Activated CD4-positive, alpha-beta T cell treated with anti-CD3 and anti-CD28 coated beads, Interleukin-2, amount 50 U/mL, for 1 hour (primary cell): ENCODE results near the gene ADAMTS5.

Experiments
- DNase-seq: peaks from one replicate; pipeline ENCODE4 v3.0.0-alpha.2; 2020

ADAMTS5 gene

DNA sequence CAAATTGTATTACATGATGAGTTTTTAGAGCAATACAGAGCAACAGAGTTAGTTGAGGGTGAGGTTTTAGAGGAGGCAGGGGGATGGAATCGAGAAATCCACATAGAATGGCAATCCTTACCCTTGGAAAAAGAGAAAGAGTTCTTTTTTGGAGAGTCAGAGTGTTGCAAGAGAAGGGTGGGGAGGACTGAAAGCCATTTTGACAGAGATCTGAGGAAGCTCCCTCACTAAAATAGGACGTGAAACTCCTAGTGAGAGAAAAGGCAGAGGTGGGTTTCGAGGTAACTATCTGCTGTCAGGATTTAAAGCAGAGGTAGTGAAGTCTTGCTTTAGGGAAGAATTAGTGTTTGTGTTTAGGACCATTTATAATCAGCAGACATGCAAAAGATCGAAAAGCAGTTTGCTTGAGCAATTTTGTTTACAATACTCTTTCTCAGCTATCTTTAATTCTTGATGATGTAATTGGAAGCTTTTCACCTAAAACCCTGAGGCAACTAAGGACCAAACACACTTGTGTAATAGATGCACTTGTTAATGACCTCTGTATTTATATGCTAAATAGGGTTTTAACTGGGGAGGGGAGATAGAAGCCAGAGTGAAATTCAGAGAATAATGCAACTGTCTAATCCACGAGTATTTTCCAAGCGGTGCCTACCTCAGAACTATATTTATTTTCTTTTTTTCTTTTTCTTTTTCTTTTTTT lies 20.0 kb downstream of the ADAMTS5 start:
- DNase-seq: no peak

- no peak for DNase-seq
These were observed 20.8 kb downstream of the ADAMTS5 start for GRCh38 chr21:26945916-26946675.

DNA sequence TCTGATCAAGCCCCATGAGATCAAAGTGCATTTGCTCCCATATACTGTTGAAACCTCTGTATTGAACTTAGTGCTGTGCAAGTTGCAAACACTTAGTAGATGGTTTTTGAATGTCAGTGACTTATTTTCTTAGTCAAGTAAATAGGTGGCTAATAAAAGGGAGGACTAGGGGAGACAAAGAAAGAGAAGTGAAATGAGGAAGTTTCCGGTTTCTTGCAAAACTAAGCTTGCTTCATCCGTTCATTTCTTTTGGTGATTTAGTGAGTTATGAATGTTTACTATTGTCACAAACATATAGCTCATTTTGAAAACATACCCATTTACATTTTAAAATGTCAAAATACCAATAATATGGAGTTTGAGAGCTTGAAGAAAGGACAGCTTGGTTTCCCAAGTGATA lies 23.0 kb downstream of the ADAMTS5 start:
- no peak for DNase-seq

DNA sequence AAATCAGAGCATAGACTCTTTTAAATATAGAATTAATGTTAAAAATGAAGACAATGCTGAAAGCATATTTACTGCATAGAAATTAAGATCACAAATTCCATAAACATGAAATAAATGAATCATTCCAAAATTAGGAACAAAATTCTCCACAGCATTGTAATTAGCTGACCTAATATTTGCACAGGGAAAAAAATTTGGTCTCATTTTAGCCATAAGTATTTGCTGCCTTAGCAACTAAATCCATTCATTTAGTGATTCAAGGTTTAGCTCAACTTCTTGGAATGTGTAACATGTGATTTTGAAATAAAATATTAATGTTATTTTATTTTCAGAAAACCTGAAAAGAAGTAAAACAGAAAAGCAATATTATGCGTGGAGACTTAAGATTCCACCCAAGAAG lies 25.5 kb downstream of the ADAMTS5 start:
- DNase-seq: no peak

DNA sequence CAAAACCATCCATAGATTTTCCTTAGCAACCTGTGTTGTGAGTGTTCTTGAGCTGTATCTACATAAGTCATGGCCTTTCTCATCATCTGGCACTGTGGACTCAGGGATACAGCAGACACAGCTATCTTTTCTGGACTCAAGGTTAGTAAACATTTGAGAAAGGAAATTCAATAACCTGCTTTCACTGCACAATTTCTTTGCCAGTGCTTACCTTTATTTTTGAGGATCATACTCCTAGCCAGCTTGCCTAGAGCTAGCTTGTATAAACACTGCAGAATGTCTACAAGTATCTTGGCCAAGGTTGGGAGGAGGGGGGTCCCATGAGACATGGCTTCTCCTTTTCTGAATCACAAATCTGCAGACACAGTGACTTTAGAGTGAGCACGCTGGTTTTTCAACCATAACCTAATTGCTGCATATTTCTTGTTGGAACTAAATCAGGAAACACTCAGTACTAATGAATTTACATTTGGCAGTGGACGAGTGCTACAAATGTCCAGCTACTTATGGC lies 27.2 kb downstream of the ADAMTS5 start:
- DNase-seq: no peak

DNA sequence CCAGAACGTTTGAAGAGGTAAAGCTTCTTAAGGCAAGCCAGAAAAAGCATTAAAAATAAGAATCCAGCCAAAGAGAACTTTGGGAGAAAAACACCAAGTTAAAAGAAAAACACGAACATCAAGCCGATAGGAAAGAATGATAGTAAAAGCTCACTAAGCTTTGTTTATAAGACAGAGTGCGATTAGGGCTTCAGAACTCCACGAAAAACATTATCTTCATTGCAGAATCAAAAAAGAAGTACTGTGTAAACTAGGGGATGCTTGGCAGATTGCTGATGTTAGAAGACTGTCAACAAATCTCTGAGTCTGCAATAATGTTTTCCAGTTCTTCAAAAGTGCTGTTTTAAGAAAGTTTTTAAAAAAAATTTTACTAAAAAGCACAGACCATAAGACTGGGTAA lies 30.2 kb downstream of the ADAMTS5 start:
- no peak for DNase-seq

- DNase-seq: no peak
These were observed 30.9 kb downstream of the ADAMTS5 start for GRCh38 chr21:26935977-26936376.

DNA sequence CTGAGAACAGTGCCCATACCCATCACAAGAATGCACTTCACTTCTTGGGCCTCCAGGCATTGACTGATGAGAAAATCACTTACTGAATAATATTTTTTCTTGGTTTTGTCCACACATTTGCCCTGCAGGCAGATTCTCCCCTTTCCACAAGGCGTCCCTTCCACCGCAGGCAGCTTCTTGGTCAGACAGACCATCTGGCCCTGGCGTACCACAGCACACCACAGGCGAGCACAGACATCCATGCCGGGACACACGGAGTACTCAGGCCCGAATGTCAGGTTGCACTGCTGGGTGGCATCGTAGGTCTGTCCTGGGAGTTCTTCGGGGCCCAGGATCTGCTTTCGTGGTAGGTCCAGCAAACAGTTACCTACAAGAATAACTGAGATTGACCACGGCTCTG lies 32.5 kb downstream of the ADAMTS5 start:
- no peak for DNase-seq

GRCh38 chr21:26933448-26933847 lies 33.4 kb downstream of the ADAMTS5 start:
- DNase-seq: no peak

DNA sequence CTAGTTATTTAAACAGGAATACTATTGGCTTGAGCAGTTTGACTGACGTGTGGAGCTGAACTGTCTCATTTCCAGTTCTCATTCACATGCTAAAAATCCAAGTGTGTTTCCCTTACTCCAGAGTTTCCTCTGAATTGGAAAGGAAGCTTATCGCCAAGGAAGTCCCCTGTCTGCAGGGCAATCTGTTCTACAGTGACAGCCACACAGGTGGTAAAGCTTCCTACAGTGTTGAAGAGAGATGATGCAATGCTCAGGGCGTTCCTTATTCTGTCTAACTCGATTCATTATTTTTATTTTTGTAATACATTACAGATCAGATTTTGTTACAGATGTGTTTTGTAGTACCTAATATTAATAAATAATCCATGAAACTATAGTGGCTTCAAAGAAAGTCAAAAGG lies 41.3 kb downstream of the ADAMTS5 start:
- DNase-seq: no peak

DNA sequence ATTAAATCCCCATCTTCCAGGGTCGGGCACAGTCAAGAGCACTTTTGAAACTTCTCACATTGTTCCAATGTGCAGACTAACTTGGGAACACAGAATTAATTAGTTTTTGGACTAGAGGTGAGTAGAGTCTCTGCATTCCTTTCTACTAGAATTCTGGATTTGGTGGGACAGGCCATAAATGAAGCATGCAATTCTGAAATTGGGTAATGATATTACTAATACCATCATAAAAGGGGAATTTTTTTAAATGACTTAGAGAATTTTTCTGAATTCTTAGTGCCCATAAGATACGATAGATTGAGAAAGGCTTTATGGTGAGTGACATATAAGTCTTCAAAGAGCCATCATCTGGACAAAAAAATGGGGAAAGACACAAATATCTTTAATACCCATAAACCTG lies 41.8 kb downstream of the ADAMTS5 start:
- no peak for DNase-seq

- no peak for DNase-seq
These were observed 42.9 kb downstream of the ADAMTS5 start for GRCh38 chr21:26923986-26924385.

GRCh38 chr21:26920055-26920454 lies 46.8 kb downstream of the ADAMTS5 start:
- no peak for DNase-seq

- DNase-seq: no peak
These were observed 48.4 kb downstream of the ADAMTS5 start for GRCh38 chr21:26918323-26919079.

DNA sequence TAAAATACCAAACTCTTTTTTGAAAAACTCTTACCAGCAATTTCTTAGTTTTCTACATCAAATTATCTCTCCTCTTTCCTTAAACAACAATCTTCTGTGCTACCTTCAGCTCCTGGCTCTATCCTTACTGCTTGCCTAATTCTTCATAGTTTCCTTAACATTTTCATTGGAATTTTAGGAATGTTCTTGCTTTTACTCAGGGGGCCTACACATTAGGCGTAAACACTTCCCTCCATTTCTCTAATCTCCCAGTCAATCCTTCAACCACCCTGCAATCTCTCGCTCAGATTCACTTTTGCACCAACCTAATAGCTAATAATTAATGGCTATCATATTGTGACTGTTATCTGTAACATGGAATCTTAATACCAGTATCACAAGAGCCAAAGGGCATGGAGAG lies 50.1 kb downstream of the ADAMTS5 start:
- no peak for DNase-seq

- DNase-seq: no peak
These were observed 52.3 kb downstream of the ADAMTS5 start for GRCh38 chr21:26914557-26914956.

GRCh38 chr21:26912466-26912865 lies 54.4 kb downstream of the ADAMTS5 start:
- DNase-seq: no peak

- no peak for DNase-seq
These were observed 56.9 kb downstream of the ADAMTS5 start for GRCh38 chr21:26909972-26910371.

GRCh38 chr21:26900980-26901379 lies 65.9 kb downstream of the ADAMTS5 start:
- no peak for DNase-seq

GRCh38 chr21:26892151-26892550 lies 74.7 kb downstream of the ADAMTS5 start:
- no peak for DNase-seq

DNA sequence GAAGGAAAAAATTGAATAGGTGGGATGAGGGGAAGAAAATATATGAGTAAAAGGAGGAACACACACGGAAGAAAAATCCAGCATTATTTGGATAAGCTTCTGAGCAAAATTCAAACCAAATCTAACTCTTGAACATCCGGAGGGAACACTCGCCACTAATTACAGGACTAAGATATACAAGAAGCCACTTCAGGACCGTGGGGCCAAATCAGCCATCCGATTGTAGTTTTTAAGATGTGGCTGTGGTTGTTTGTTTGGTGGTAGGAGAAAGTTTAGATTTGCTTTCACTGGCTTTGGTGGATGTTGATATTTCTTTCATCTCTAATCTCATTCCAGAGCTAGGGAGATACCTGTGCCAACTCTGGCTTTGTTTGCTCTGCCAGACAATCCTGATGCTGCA lies 78.0 kb downstream of the ADAMTS5 start:
- no peak for DNase-seq

DNA sequence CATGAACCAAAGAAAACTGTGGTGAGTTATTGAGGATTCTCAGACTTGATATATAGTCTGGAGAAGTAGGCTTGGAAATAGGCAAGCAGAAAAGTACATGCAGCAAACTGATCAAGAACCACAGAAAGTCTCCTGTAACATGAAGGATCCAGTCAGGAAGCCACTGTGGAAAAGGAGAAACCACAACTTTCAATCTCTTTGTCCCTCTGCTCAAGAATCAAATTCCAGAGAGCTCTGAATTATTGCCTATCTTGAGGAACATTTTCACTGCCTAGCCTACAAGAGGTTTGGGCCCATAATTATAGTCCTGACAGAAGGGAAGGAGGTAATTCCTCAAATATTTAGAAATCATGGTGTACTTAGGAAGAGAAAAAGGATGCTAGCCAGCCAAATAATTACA lies 78.6 kb downstream of the ADAMTS5 start:
- DNase-seq: no peak

GRCh38 chr21:26887251-26887650 lies 79.6 kb downstream of the ADAMTS5 start:
- no peak for DNase-seq

DNA sequence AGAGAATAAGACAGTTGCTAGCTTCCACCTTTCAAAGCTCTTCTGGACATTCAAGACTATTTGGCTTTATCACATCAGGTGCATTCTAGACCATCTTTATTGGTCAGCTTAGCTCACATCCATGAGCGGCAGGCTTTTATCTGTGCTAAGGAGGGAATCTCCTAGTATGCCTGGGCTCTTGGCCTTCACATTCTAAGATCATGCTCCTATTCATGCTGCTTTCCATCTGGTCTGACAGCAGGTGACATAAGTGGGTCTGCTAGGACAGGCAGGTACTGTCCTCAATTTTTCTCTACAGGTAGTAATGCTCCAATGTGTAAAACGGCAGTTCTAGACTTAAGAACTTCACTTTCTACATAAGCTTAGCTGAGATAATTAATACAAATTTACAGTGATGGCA lies 82.5 kb downstream of the ADAMTS5 start:
- DNase-seq: no peak
